Measurements from ENCODE around the gene NCKAP5.

The NCKAP5 gene

GRCh38 chr2:133417415-133417814 lies 150.8 kb downstream of the NCKAP5 start:
- Histone ChIP-seq H3K36me3 (no peaks in the 10 kb centered on the region), H3K4me2 (no peak overlapping the region), H3K27me3 (no peaks in the 10 kb centered on the region), H3K4me3 (no peak overlapping the region), H3K4me1 (no peaks in the 10 kb centered on the region), H3K27ac (no peak overlapping the region), H4K20me1 (no peaks in the 10 kb centered on the region), H3K9ac (no peak overlapping the region), H3K9me3 (replicated peaks in 1 of 11) (no peaks in the 10 kb centered on the region)
- TF ChIP-seq Cebpa-rat (IDR thresholded peaks at IDR 0.05), result no peak

- no peaks in the 10 kb centered on the region for H3K36me3 ChIP-seq
- no peak overlapping the region for H3K4me2 ChIP-seq
- H4K20me1 ChIP-seq, result no peaks in the 10 kb centered on the region
- no peaks in the 10 kb centered on the region for H3K27me3 ChIP-seq
- no peaks in the 10 kb centered on the region for H3K4me1 ChIP-seq
- no peak overlapping the region for H3K4me3 ChIP-seq
- no peak overlapping the region for H3K27ac ChIP-seq
- H3K9ac ChIP-seq, result no peak overlapping the region
- H3K9me3 ChIP-seq (replicated peaks in 1 of 11), result no peaks in the 10 kb centered on the region
- no peak for TF ChIP-seq Cebpa-rat (IDR thresholded peaks at IDR 0.05)
Observed at GRCh38 chr2:133416736-133417135, 151.5 kb downstream of the NCKAP5 start.

- no peak overlapping the region for H3K4me3 ChIP-seq
- no peak overlapping the region for H3K4me2 ChIP-seq
- H4K20me1 ChIP-seq, result no peaks in the 10 kb centered on the region
- H3K27me3 ChIP-seq, result no peaks in the 10 kb centered on the region
- no peak overlapping the region for H3K27ac ChIP-seq
- H3K9ac ChIP-seq, result no peak overlapping the region
- no peaks in the 10 kb centered on the region for H3K9me3 ChIP-seq (replicated peaks in 1 of 11)
- no peaks in the 10 kb centered on the region for H3K4me1 ChIP-seq
- no peaks in the 10 kb centered on the region for H3K36me3 ChIP-seq
- TF ChIP-seq Cebpa-rat (IDR thresholded peaks at IDR 0.05), result no peak
Observed at GRCh38 chr2:133416146-133416545, 152.1 kb downstream of the NCKAP5 start.

GRCh38 chr2:133415210-133415876 lies 152.9 kb downstream of the NCKAP5 start:
- H3K9ac ChIP-seq, result no peak overlapping the region
- H3K27me3 ChIP-seq, result no peaks in the 10 kb centered on the region
- no peaks in the 10 kb centered on the region for H3K36me3 ChIP-seq
- no peaks in the 10 kb centered on the region for H3K9me3 ChIP-seq (replicated peaks in 1 of 11)
- H4K20me1 ChIP-seq, result no peaks in the 10 kb centered on the region
- H3K27ac ChIP-seq, result no peak overlapping the region
- H3K4me3 ChIP-seq, result no peak overlapping the region
- TF ChIP-seq Cebpa-rat (IDR thresholded peaks at IDR 0.05), result no peak
- no peak overlapping the region for H3K4me2 ChIP-seq
- H3K4me1 ChIP-seq, result no peaks in the 10 kb centered on the region

GRCh38 chr2:133414486-133415209 lies 153.6 kb downstream of the NCKAP5 start:
- Histone ChIP-seq H3K4me2 (no peak overlapping the region), H3K9ac (no peak overlapping the region), H4K20me1 (no peaks in the 10 kb centered on the region), H3K27ac (no peak overlapping the region), H3K36me3 (no peaks in the 10 kb centered on the region), H3K27me3 (no peaks in the 10 kb centered on the region), H3K4me1 (no peaks in the 10 kb centered on the region), H3K9me3 (replicated peaks in 1 of 11) (no peaks in the 10 kb centered on the region), H3K4me3 (no peak overlapping the region)
- no peak for TF ChIP-seq Cebpa-rat (IDR thresholded peaks at IDR 0.05)

- Histone ChIP-seq H3K27me3 (no peaks in the 10 kb centered on the region), H3K9me3 (replicated peaks in 1 of 11) (no peaks in the 10 kb centered on the region), H3K9ac (no peak overlapping the region), H3K4me1 (no peaks in the 10 kb centered on the region), H3K4me3 (no peak overlapping the region), H4K20me1 (no peaks in the 10 kb centered on the region), H3K36me3 (no peaks in the 10 kb centered on the region), H3K27ac (no peak overlapping the region), H3K4me2 (no peak overlapping the region)
- no peak for TF ChIP-seq Cebpa-rat (IDR thresholded peaks at IDR 0.05)
Observed at GRCh38 chr2:133413863-133414262, 154.4 kb downstream of the NCKAP5 start.

- Histone ChIP-seq H4K20me1 (no peaks in the 10 kb centered on the region), H3K27ac (no peak overlapping the region), H3K36me3 (no peaks in the 10 kb centered on the region), H3K9me3 (replicated peaks in 1 of 11) (no peaks in the 10 kb centered on the region), H3K9ac (no peak overlapping the region), H3K27me3 (no peaks in the 10 kb centered on the region), H3K4me2 (no peak overlapping the region), H3K4me1 (no peaks in the 10 kb centered on the region), H3K4me3 (no peak overlapping the region)
- no peak for TF ChIP-seq Cebpa-rat (IDR thresholded peaks at IDR 0.05)
Observed at GRCh38 chr2:133412694-133413093, 155.6 kb downstream of the NCKAP5 start.

- no peak overlapping the region for H3K27ac ChIP-seq
Observed at GRCh38 chr2:133411857-133412256, 156.4 kb downstream of the NCKAP5 start.

GRCh38 chr2:133411101-133411500 lies 157.2 kb downstream of the NCKAP5 start:
- Histone ChIP-seq H3K27ac (no peak overlapping the region), H3K27me3 (no peaks in the 10 kb centered on the region), H3K9ac (no peak overlapping the region), H3K36me3 (no peaks in the 10 kb centered on the region), H4K20me1 (no peaks in the 10 kb centered on the region), H3K4me1 (no peaks in the 10 kb centered on the region), H3K9me3 (replicated peaks in 1 of 11) (no peaks in the 10 kb centered on the region), H3K4me3 (no peak overlapping the region), H3K4me2 (no peak overlapping the region)
- TF ChIP-seq Cebpa-rat (IDR thresholded peaks at IDR 0.05), result no peak

More at GRCh38 chr2:133411857-133412256, 156.4 kb downstream of the NCKAP5 start:
- H3K4me2 ChIP-seq, result no peak overlapping the region
- H3K27me3 ChIP-seq, result no peaks in the 10 kb centered on the region
- H4K20me1 ChIP-seq, result no peaks in the 10 kb centered on the region
- no peak overlapping the region for H3K4me3 ChIP-seq
- no peak for TF ChIP-seq Cebpa-rat (IDR thresholded peaks at IDR 0.05)
- H3K9me3 ChIP-seq (replicated peaks in 1 of 11), result no peaks in the 10 kb centered on the region
- no peaks in the 10 kb centered on the region for H3K4me1 ChIP-seq
- no peaks in the 10 kb centered on the region for H3K36me3 ChIP-seq
- H3K9ac ChIP-seq, result no peak overlapping the region

Data from BLaER1 treated with 17β-estradiol and CSF1 and Interleukin-3, amounts not matched to agents 10 nM and 100 nM (cell line).